ENCODE measurements around the gene IMP3. TPM values are rescaled to one million over a fixed set of nuclear protein-coding genes. Genes with fewer than 3 reads are reported as not detected.
"Not testable (repeated sequence)": the region's sequence is repeated elsewhere in the genome, so short reads cannot be mapped to it uniquely, and the experiment has no call there.

IMP3 gene
- total RNA-seq, 1 experiment from 2014 or later = 77.8 TPM

DNA sequence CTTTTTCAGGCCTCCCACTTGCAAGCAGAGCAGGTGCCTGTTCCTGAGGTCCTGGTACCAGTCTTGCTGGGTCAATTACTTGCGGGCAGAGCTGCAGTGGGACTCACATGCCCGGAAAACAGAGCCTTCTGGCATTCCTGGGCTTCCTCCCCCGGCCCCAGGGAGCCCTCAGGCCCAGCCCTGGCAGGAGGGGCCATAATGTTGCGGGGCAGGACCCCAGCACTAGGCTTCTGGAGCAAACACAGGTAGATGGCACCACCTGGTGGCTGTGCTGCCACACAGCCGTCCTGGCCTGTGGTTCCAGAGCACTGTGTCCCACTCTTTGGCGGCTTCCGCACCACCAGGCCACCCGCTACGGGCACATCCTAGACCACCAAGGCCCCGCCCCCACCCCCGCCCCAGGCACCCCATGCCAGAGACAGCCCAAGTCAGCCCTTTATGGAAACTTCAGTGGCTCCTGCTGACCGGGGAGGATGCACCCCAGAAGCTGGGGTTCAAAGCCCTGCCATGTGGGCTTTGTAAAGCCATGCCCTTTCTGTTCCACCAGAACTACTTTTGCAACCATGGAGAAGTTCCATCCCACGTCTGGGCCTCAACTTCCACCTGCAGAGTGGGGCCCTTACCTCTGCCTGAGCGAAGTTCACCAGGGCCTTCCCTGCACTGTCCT lies 43.8 kb upstream of the IMP3 start:
- intact Hi-C loops (cut with micrococcal nuclease; ENCODE audit: unreplicated experiment) = loop anchor here (2.0 to 5.0 kb wide), 3 partner anchors 35 to 175 kb away; no protein-coding TSS in a partner anchor
- DNase-seq = peak; percentile 86
- not testable (repeated sequence) for H3K36me3 Mint-ChIP-seq (ENCODE audit: insufficient read depth, unreplicated experiment); H3K4me1 Mint-ChIP-seq (ENCODE audit: low read depth, unreplicated experiment); H3K9me3 Mint-ChIP-seq (ENCODE audit: low read depth, unreplicated experiment); H3K4me3 Mint-ChIP-seq (ENCODE audit: low read depth, unreplicated experiment); H3K27ac Mint-ChIP-seq (ENCODE audit: unreplicated experiment); H3K27me3 Mint-ChIP-seq (ENCODE audit: unreplicated experiment); BruUV-seq (replicated peaks)
- CTCF ChIA-PET = interaction anchor here (0.6 to 1.3 kb wide), 6 partner anchors 46 to 316 kb away, joined by 3 to 9 read pairs (median 6); no protein-coding TSS in a partner anchor
- peak; percentile 95 for TF ChIP-seq CTCF (IDR thresholded peaks at IDR 0.05; ENCODE audit: unreplicated experiment)

DNA sequence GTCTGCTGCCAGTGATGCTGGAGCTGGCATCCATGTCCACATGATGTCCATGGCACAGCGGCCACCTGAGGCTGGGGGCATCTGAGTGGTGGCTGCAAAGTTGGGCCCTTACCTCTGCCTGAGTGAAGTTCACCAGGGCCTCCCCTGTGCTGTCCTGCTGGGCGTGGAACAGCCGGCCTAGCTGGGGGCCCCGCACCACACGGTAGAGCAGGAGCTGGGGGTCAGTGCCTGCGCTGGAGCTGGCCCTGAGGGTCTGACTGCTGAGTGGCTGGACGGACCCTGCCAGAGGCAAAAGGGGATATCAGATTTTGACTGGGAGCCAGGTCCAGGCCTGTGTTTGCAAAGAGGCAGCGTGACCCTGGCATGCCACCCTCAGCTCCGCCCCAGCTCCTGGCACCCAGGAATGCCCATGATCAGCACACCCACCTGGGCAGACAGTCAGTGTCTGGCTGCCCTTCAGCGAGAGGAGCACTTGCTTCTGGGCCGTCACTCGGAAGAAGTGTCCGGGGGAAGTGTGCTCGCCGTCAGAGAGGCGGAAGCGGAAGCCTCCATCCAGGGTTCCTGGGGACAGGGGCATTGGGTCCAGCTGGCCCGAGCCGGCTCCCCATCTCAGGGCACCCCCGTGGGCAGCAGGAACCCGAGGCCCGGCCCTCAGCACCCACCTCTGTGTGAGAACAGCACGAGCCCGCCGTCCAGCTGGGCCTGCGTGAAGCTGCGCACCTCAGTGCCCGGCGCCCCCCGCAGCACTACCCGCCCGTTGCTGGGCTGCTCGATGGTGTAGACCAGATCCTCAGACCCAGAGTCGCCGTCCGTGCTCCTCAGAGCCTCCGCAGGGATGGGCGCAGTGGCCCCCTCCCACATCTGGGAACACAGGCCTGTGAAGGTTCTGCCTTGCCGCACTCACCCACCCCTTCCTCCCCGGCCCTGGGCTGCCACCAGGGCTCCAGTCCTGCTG lies 42.4 kb upstream of the IMP3 start:
- CTCF ChIA-PET = interaction anchor here (1.0 to 1.4 kb wide), 2 partner anchors 10 to 41 kb away, joined by 3 to 4 read pairs; no protein-coding TSS in a partner anchor
- no peak overlapping the region for H3K27ac Mint-ChIP-seq (ENCODE audit: unreplicated experiment)
- no peaks in the 10 kb centered on the region for H3K9me3 Mint-ChIP-seq (ENCODE audit: low read depth, unreplicated experiment)
- peaks cover 5% of the 10 kb centered on the region for H3K36me3 Mint-ChIP-seq (ENCODE audit: insufficient read depth, unreplicated experiment)
- no peak for DNase-seq
- TF ChIP-seq CTCF (IDR thresholded peaks at IDR 0.05; ENCODE audit: unreplicated experiment) = no peak
- H3K4me3 Mint-ChIP-seq (ENCODE audit: low read depth, unreplicated experiment) = no peak overlapping the region
- BruUV-seq (replicated peaks) = no TSS peak
- no peaks in the 10 kb centered on the region for H3K27me3 Mint-ChIP-seq (ENCODE audit: unreplicated experiment)
- intact Hi-C loops (cut with micrococcal nuclease; ENCODE audit: unreplicated experiment) = loop anchor here (2.0 to 5.0 kb wide), 3 partner anchors 34 to 174 kb away; no protein-coding TSS in a partner anchor
- no peaks in the 10 kb centered on the region for H3K4me1 Mint-ChIP-seq (ENCODE audit: low read depth, unreplicated experiment)

GRCh38 chr15:75680007-75680789 lies 40.2 kb upstream of the IMP3 start:
- H3K4me3 Mint-ChIP-seq (ENCODE audit: low read depth, unreplicated experiment) = no peak overlapping the region
- H3K27me3 Mint-ChIP-seq (ENCODE audit: unreplicated experiment) = no peaks in the 10 kb centered on the region
- H3K27ac Mint-ChIP-seq (ENCODE audit: unreplicated experiment) = no peak overlapping the region
- no peaks in the 10 kb centered on the region for H3K4me1 Mint-ChIP-seq (ENCODE audit: low read depth, unreplicated experiment)
- H3K36me3 Mint-ChIP-seq (ENCODE audit: insufficient read depth, unreplicated experiment) = peaks cover 5% of the 10 kb centered on the region
- CTCF ChIA-PET = interaction anchor here (1.4 kb wide), 1 partner anchor 41 kb away, joined by 4 read pairs; the partner anchor contains the start of gene IMP3
- no peaks in the 10 kb centered on the region for H3K9me3 Mint-ChIP-seq (ENCODE audit: low read depth, unreplicated experiment)
- TF ChIP-seq CTCF (IDR thresholded peaks at IDR 0.05; ENCODE audit: unreplicated experiment) = no peak
- intact Hi-C loops (cut with micrococcal nuclease; ENCODE audit: unreplicated experiment) = loop anchor here (5.0 kb wide), 1 partner anchor 43 kb away; no protein-coding TSS in a partner anchor
- no TSS peak for BruUV-seq (replicated peaks)
- no peak for DNase-seq

GRCh38 chr15:75678324-75678690 lies 38.3 kb upstream of the IMP3 start:
- H3K36me3 Mint-ChIP-seq (ENCODE audit: insufficient read depth, unreplicated experiment); H3K4me1 Mint-ChIP-seq (ENCODE audit: low read depth, unreplicated experiment); intact Hi-C loops (cut with micrococcal nuclease; ENCODE audit: unreplicated experiment); H3K4me3 Mint-ChIP-seq (ENCODE audit: low read depth, unreplicated experiment); DNase-seq; H3K9me3 Mint-ChIP-seq (ENCODE audit: low read depth, unreplicated experiment); H3K27ac Mint-ChIP-seq (ENCODE audit: unreplicated experiment); H3K27me3 Mint-ChIP-seq (ENCODE audit: unreplicated experiment); BruUV-seq (replicated peaks): not testable (repeated sequence)
- CTCF ChIA-PET = interaction anchor here (1.2 kb wide), 1 partner anchor 37 kb away, joined by 3 read pairs; no protein-coding TSS in a partner anchor

Measured in Calu3 (cell line).